GM18505 (cell line): ENCODE data around the gene MACROD1.

Experiments
- ATAC-seq: cut with Tn5 transposase; IDR thresholded peaks from one replicate; pipeline ENCODE4 v1.9.1; 2021; ENCODE audit not compliant: unreplicated experiment
- POLR2A ChIP-seq: IDR thresholded peaks from 4 replicates; pipeline ENCODE4 v1.6.1; 2011; ENCODE audit warnings: borderline replicate concordance; ENCODE audit not compliant: insufficient read depth, insufficient read length; ENCODE audit errors: extremely low read depth

The MACROD1 gene

GRCh38 chr11:64064374-64065140 lies 101.4 kb downstream of the MACROD1 start:
- TF ChIP-seq POLR2A, result no peak
- no peak for ATAC-seq

- ATAC-seq, result no peak
- TF ChIP-seq POLR2A, result no peak
Observed at GRCh38 chr11:64063777-64064176, 102.1 kb downstream of the MACROD1 start.

DNA sequence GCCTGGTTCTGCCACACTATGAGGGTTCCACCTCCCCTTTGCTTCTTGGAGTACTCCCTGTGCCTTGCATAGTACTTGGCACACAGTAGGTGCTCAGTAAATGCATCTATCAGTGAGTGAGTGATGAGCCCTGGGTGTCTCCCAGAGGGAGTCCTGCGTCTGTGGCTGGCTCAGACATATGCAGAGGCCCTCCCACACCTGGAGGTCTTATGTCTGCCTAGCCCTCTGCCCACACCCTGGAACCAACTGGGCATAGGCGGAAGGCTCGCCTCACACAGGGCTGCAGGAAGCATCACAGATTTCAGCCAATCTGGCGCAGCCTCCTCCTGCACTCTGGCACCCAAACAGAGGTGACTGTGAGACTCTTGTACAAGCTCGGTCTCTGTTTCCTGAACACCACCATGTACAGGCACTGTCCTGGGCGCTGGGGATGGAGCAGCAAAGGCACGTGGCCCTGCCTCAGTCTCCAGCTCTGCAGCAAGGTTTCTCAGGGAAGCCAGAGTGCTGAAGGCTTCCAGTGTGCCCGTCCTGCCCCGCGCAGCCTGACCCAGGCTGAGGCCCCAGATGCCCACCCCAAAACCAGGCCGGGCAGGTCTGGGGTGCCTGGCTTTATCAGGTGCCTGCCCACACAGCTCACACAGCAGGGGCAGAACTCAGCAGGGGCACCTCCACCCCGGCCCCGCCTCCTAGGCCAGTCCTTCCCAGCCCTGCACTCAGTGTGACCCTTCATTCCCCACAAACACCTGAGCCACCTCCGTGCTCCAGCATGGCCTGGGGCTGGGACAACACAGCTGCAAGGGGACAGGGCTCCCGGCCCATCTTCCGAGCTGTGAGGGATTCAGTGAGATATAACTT lies 103.5 kb downstream of the MACROD1 start:
- no peak for TF ChIP-seq POLR2A
- ATAC-seq, result no peak

GRCh38 chr11:64060861-64061444 lies 105.0 kb downstream of the MACROD1 start:
- no peak for ATAC-seq
- TF ChIP-seq POLR2A, result no peak

DNA sequence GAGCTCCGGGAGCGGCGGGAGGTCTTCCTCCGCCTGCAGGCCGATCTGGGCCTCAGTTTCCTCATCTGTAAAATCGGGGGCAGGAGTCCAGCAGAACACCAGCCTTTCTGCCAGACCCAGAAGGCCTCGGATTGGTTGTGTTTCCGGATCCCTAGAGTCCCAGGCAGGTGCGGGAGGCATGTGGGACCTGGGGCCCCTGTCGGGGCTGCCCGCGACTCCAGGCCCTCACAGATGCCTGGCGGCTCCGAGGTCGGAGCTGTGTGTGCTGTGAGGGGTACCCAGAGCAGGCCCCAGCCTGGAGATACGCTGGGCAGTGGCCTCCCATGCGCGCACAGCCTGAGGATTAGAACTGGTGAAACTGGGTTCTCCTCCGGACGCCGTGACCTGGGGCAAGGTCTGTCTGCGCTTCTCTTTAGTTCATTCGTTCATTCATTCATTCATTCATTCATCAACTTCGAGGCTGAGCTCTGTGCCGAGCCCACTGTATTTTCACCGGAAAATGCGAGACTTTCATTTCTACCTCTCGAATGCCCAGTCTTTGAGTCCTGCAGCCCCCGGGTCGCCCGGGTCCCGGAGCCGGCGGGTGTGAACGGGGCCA lies 105.6 kb downstream of the MACROD1 start:
- TF ChIP-seq POLR2A, result no peak
- no peak for ATAC-seq

- no peak for TF ChIP-seq POLR2A
- ATAC-seq, result no peak
Observed at GRCh38 chr11:64059339-64060140, 106.4 kb downstream of the MACROD1 start.

DNA sequence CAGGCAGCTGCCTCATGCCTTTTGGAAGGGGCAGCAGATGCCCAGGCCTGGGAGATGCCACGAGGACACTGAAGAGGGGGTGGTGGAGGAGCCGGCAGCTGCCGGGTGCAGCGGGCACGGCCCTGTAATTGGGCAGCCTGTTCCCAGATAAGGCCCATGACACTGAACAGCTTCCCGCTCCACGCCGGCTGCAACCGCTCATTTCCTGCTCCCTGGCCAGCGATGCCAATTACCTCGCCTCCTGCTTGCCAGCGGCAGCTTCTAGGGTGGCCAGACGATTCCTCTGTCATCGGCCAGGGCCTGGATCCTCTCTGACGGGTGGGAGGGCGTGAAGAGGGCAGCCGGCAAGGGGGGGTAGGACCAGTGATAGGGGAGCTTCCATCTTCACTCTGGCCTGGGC lies 107.4 kb downstream of the MACROD1 start:
- TF ChIP-seq POLR2A, result no peak
- no peak for ATAC-seq

DNA sequence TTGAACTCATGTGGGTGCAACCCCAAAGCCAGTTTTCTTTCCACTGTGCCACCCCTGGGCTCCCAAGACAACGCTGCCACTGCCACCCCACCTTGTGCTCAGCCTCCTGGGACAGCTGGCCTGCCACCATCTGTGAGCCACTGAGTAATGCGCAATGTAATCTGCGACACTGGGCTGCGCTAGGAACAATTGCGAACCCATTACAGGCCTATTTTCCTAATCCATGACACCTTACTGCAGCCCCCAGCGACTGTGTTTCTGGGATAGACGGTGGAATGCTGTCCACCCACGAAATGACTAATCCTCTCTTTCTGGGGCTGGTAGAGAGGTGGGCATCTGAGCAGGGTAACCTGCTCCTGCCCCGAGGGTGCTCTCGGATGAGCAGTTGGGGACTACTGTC lies 108.0 kb downstream of the MACROD1 start:
- ATAC-seq, result no peak
- TF ChIP-seq POLR2A, result no peak

- ATAC-seq, result no peak
- TF ChIP-seq POLR2A, result no peak
Observed at GRCh38 chr11:64056861-64057260, 109.1 kb downstream of the MACROD1 start.

GRCh38 chr11:64056213-64056785 lies 109.6 kb downstream of the MACROD1 start:
- ATAC-seq, result no peak
- TF ChIP-seq POLR2A, result no peak

DNA sequence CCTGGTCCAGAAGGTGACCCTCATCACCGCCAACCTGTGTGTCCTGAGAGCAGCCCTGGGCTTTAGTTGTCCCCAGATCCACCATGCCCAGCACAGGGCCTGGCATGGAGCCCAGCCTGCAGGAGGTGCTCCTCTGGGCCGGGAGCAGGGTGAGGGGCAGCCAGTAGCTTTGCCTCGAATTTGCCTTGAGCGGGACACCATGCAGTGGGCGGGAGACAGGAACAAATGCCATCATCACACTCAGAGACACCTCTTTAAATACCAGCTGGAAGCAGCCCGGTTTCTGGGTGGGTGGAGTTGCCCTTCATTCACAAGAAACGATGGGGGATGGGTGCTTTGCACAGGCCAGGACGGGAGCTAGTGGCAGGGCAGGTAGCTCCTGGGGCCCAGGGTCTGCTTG lies 110.8 kb downstream of the MACROD1 start:
- no peak for TF ChIP-seq POLR2A
- no peak for ATAC-seq

DNA sequence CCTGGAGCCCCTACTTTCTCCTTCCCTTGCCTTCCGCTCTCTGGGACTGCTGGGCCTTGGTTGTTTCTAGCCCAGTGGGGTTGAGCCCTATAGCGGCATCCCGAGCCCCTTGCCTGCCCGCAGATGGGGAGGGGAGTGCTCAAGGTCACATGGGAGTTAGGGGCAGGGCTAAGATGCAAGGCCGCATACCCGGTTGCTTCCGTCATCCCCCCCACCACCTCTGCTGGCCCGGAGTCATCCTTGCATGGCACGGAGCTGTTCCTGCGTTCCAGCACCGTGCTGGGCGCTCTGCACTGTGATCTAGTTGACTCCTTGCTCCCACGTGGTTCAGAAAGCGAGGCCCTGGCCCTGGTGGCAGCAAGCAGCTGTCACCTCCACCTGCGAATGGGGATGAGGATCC lies 112.2 kb downstream of the MACROD1 start:
- no peak for ATAC-seq
- no peak for TF ChIP-seq POLR2A
